Rectal smooth muscle tissue (tissue), 1 donor: ENCODE measurements around the gene POLR2F.

Experiments
- H3K27ac ChIP-seq: one replicate; pipeline ENCODE4 v1.7.0; 2013; ENCODE audit warnings: low read depth, low read length, inconsistent platforms
- H3K27me3 ChIP-seq: one replicate; pipeline ENCODE4 v1.7.0; 2013; ENCODE audit warnings: low read length; ENCODE audit not compliant: control insufficient read depth, insufficient read depth
- H3K36me3 ChIP-seq: one replicate; pipeline ENCODE4 v1.7.0; 2013; ENCODE audit warnings: low read length; ENCODE audit not compliant: control insufficient read depth, insufficient read depth
- H3K4me1 ChIP-seq: one replicate; pipeline ENCODE4 v1.7.0; 2013; ENCODE audit warnings: low read length; ENCODE audit not compliant: control insufficient read depth, insufficient read depth
- H3K4me3 ChIP-seq: one replicate; pipeline ENCODE4 v1.7.0; 2013; ENCODE audit warnings: low read length
- H3K9ac ChIP-seq: one replicate; pipeline ENCODE4 v1.7.0; 2013; ENCODE audit warnings: low read length

The POLR2F gene

GRCh38 chr22:37929390-37929789, 24.1 kb upstream of the POLR2F start:
- peak overlapping the region; percentile 34 for H3K27ac ChIP-seq
- H3K36me3 ChIP-seq, result peaks cover 61% of the 10 kb centered on the region
- H3K27me3 ChIP-seq, result no peaks in the 10 kb centered on the region
- no peak overlapping the region for H3K9ac ChIP-seq
- no peak overlapping the region for H3K4me3 ChIP-seq
- peaks cover 9% of the 10 kb centered on the region for H3K4me1 ChIP-seq

- H3K9ac ChIP-seq, result no peak overlapping the region
- no peaks in the 10 kb centered on the region for H3K27me3 ChIP-seq
- H3K27ac ChIP-seq, result peak overlapping the region; percentile 34
- H3K4me1 ChIP-seq, result peaks cover 9% of the 10 kb centered on the region
- H3K4me3 ChIP-seq, result no peak overlapping the region
- H3K36me3 ChIP-seq, result peaks cover 51% of the 10 kb centered on the region
These were observed 23.1 kb upstream of the POLR2F start for GRCh38 chr22:37930270-37930951.

- no peaks in the 10 kb centered on the region for H3K27me3 ChIP-seq
- H3K4me3 ChIP-seq, result no peak overlapping the region
- H3K36me3 ChIP-seq, result peaks cover 46% of the 10 kb centered on the region
- peak overlapping the region; percentile 11 for H3K27ac ChIP-seq
- H3K9ac ChIP-seq, result no peak overlapping the region
- H3K4me1 ChIP-seq, result peaks cover 9% of the 10 kb centered on the region
These were observed 22.5 kb upstream of the POLR2F start for GRCh38 chr22:37930952-37931440.

- Histone ChIP-seq H3K4me1 (peaks cover 9% of the 10 kb centered on the region), H3K9ac (no peak overlapping the region), H3K4me3 (no peak overlapping the region), H3K27me3 (no peaks in the 10 kb centered on the region), H3K36me3 (peaks cover 38% of the 10 kb centered on the region), H3K27ac (peak overlapping the region; percentile 84)
These were observed 21.6 kb upstream of the POLR2F start for GRCh38 chr22:37931893-37932389.

- Histone ChIP-seq H3K27me3 (no peaks in the 10 kb centered on the region), H3K4me3 (no peak overlapping the region), H3K9ac (no peak overlapping the region), H3K36me3 (peaks cover 39% of the 10 kb centered on the region), H3K4me1 (peaks cover 9% of the 10 kb centered on the region), H3K27ac (peak overlapping the region; percentile 84)
These were observed 21.1 kb upstream of the POLR2F start for GRCh38 chr22:37932401-37932800.

- no peak overlapping the region for H3K4me3 ChIP-seq
- H3K4me1 ChIP-seq, result peaks cover 9% of the 10 kb centered on the region
- peaks cover 41% of the 10 kb centered on the region for H3K36me3 ChIP-seq
- peak overlapping the region; percentile 84 for H3K27ac ChIP-seq
- H3K27me3 ChIP-seq, result no peaks in the 10 kb centered on the region
- peak overlapping the region; percentile 34 for H3K9ac ChIP-seq
These were observed 20.5 kb upstream of the POLR2F start for GRCh38 chr22:37932821-37933578.

GRCh38 chr22:37933711-37934376, 19.7 kb upstream of the POLR2F start:
- peak overlapping the region; percentile 34 for H3K9ac ChIP-seq
- H3K4me1 ChIP-seq, result peaks cover 9% of the 10 kb centered on the region
- no peaks in the 10 kb centered on the region for H3K27me3 ChIP-seq
- H3K4me3 ChIP-seq, result no peak overlapping the region
- H3K36me3 ChIP-seq, result peaks cover 37% of the 10 kb centered on the region
- peak overlapping the region; percentile 84 for H3K27ac ChIP-seq

GRCh38 chr22:37940698-37941376, 12.7 kb upstream of the POLR2F start:
- no peaks in the 10 kb centered on the region for H3K27me3 ChIP-seq
- H3K4me3 ChIP-seq, result no peak overlapping the region
- H3K4me1 ChIP-seq, result no peaks in the 10 kb centered on the region
- H3K36me3 ChIP-seq, result peaks cover 27% of the 10 kb centered on the region
- H3K27ac ChIP-seq, result no peak overlapping the region
- no peak overlapping the region for H3K9ac ChIP-seq

GRCh38 chr22:37942133-37942532, 11.4 kb upstream of the POLR2F start:
- Histone ChIP-seq H3K4me1 (no peaks in the 10 kb centered on the region), H3K4me3 (no peak overlapping the region), H3K27me3 (no peaks in the 10 kb centered on the region), H3K9ac (no peak overlapping the region), H3K27ac (no peak overlapping the region), H3K36me3 (peaks cover 24% of the 10 kb centered on the region)

GRCh38 chr22:37943136-37943824, 10.2 kb upstream of the POLR2F start:
- Histone ChIP-seq H3K36me3 (peaks cover 18% of the 10 kb centered on the region), H3K27ac (no peak overlapping the region), H3K9ac (no peak overlapping the region), H3K27me3 (no peaks in the 10 kb centered on the region), H3K4me1 (no peaks in the 10 kb centered on the region), H3K4me3 (no peak overlapping the region)

- no peak overlapping the region for H3K9ac ChIP-seq
- peaks cover 18% of the 10 kb centered on the region for H3K36me3 ChIP-seq
- H3K4me1 ChIP-seq, result no peaks in the 10 kb centered on the region
- H3K27me3 ChIP-seq, result no peaks in the 10 kb centered on the region
- no peak overlapping the region for H3K27ac ChIP-seq
- no peak overlapping the region for H3K4me3 ChIP-seq
These were observed 9.7 kb upstream of the POLR2F start for GRCh38 chr22:37943825-37944198.
